SU-DHL-6 (cell line): Measurements from ENCODE around the gene DOCK1.

Experiments used
- EZH2phosphoT487 ChIP-seq: fragments of 200-600 bp; sonication (generic), shearing (Covaris generic); conservative IDR thresholded peaks from 2 replicates; pipeline ENCODE4 v1.6.1; 2018; ENCODE audit warnings: mild to moderate bottlenecking, antibody characterized with exemption, low read length, moderate library complexity, mixed read lengths
- TF ChIP-seq, protein P1 (sequence below): fragments of 200-600 bp; sonication (generic); IDR thresholded peaks from one replicate; pipeline ENCODE4 v1.5.1; 2017; ENCODE audit warnings: antibody characterized with exemption, mild to moderate bottlenecking, low read length, moderate library complexity; ENCODE audit not compliant: insufficient read depth, poor library complexity, severe bottlenecking

DNA sequence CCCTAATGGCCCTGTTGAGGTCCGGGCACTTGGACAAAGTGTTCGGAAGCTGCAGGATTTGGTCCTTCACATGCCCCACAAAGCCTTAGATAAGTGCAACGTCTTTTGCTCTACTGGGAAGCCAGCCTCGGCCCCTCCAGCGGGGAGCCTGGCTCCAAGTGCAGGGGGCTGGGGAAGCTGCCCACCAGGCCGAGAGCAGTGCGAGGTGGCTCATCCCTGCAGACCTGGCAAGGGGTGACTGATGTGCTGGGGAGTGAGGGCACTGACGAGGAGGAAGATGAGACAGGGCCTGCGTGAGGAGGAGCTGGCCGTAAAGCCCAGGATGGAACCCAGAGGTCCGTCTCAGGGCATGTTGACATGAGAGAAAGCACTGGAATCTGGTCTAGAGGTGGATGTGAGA is 508.1 kb downstream of the DOCK1 start:
- TF ChIP-seq, protein P1, sequence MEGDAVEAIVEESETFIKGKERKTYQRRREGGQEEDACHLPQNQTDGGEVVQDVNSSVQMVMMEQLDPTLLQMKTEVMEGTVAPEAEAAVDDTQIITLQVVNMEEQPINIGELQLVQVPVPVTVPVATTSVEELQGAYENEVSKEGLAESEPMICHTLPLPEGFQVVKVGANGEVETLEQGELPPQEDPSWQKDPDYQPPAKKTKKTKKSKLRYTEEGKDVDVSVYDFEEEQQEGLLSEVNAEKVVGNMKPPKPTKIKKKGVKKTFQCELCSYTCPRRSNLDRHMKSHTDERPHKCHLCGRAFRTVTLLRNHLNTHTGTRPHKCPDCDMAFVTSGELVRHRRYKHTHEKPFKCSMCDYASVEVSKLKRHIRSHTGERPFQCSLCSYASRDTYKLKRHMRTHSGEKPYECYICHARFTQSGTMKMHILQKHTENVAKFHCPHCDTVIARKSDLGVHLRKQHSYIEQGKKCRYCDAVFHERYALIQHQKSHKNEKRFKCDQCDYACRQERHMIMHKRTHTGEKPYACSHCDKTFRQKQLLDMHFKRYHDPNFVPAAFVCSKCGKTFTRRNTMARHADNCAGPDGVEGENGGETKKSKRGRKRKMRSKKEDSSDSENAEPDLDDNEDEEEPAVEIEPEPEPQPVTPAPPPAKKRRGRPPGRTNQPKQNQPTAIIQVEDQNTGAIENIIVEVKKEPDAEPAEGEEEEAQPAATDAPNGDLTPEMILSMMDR: no peak
- TF ChIP-seq EZH2phosphoT487: no peak
